ENCODE data around the gene HTR1E.
A peak's percentile ranks its signal among the peaks of the same experiment; 100 is the strongest.

Gene HTR1E

GRCh38 chr6:87027021-87027420, 89.7 kb downstream of the HTR1E start:
- no peak for DNase-seq
- in situ Hi-C loops (cut with HindIII; ENCODE audit: low pct_ligation_motif_present, low sequenced_read_pairs), result no loop called here
- Histone ChIP-seq H3K27me3 (replicated peaks) (no peaks in the 10 kb centered on the region), H3K27ac (no peak overlapping the region), H3K36me3 (replicated peaks) (no peaks in the 10 kb centered on the region), H3K4me3 (ENCODE audit: low read depth, low read length) (no peak overlapping the region)
- TF ChIP-seq CTCF (IDR thresholded peaks at IDR 0.05; ENCODE audit: low read depth, low read length, missing control alignments), result no peak

DNA sequence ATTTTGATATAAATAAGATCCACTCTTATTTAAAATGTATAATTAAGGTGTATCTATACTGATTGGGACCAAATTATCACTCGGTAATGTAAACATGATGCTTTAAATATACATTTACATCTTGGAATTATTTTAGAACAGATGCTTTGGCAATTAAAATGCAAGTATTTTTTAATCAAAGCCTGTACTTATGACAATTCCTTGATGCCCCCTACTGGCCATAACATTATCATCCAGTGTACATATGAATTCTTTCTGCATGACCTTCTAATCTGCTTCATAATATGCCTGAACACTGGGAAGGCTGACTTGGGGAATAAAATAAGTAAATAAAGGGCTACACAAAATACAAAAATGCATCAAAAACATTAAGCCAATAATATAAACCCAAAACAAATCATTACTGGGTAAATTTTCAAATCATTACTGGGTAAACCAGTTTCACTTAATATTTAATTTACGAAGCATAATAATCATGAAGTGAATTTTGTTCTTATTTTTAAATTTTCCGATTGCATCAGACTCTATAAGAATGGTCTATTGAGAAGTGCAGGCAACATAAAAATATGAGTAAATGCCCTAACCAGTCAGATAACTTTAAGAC, 92.5 kb downstream of the HTR1E start:
- Histone ChIP-seq H3K27ac (no peak overlapping the region), H3K36me3 (replicated peaks) (no peaks in the 10 kb centered on the region), H3K4me3 (ENCODE audit: low read depth, low read length) (no peak overlapping the region), H3K27me3 (replicated peaks) (no peaks in the 10 kb centered on the region)
- in situ Hi-C loops (cut with HindIII; ENCODE audit: low pct_ligation_motif_present, low sequenced_read_pairs), result no loop called here
- peak; percentile 49 for DNase-seq
- TF ChIP-seq CTCF (IDR thresholded peaks at IDR 0.05; ENCODE audit: low read depth, low read length, missing control alignments), result peak; percentile 56

DNA sequence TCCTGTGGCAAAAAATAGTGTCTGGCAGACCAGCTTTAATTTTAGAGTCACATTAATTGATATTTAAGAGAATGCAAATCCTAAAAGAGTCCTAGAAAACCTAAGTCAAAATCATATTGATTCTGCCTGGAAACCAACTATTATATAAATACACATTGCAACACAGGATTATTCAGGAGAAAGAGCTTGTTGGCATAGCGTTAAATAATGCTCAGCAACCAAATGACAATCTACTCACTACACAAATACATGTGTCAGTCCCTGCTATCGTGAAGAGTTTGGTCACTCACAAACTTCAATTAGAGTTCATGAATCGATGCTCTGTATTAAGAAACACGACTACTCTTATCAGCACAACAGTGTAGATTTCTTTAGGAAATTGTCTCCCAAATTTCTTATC, 103.4 kb downstream of the HTR1E start:
- no peak overlapping the region for H3K27ac ChIP-seq
- no peaks in the 10 kb centered on the region for H3K27me3 ChIP-seq (replicated peaks)
- no peak for DNase-seq
- in situ Hi-C loops (cut with HindIII; ENCODE audit: low pct_ligation_motif_present, low sequenced_read_pairs), result no loop called here
- no peaks in the 10 kb centered on the region for H3K36me3 ChIP-seq (replicated peaks)
- H3K4me3 ChIP-seq (ENCODE audit: low read depth, low read length), result no peak overlapping the region
- no peak for TF ChIP-seq CTCF (IDR thresholded peaks at IDR 0.05; ENCODE audit: low read depth, low read length, missing control alignments)

DNA sequence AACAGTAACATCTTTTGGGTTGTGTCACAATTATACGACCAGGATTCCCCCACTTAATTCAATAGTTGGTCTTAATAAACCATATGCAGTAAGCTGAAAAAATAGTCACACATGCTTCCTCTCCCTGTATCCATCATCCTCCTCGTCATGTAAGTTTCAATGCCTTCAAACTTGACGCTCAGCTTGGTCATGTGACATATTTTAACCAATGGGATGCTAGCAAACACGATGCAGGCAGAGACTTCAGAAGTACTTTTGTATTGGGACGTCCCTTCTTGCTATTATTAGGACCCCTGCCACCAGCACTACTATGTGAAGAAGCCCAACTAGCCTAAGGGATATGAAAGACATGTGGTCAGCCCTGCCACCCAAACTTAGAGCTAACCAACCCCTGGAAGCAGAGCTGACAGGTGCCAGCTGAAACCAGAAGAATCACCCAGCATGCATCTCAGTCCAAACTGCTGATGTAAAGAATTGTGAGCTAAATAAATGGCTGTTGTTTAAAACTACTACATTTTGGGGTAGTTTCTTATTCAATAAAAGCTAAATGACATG, 108.3 kb downstream of the HTR1E start:
- Histone ChIP-seq H3K27me3 (replicated peaks) (no peaks in the 10 kb centered on the region), H3K4me3 (ENCODE audit: low read depth, low read length) (no peak overlapping the region), H3K36me3 (replicated peaks) (no peaks in the 10 kb centered on the region), H3K27ac (no peak overlapping the region)
- DNase-seq, result no peak
- in situ Hi-C loops (cut with HindIII; ENCODE audit: low pct_ligation_motif_present, low sequenced_read_pairs), result no loop called here
- no peak for TF ChIP-seq CTCF (IDR thresholded peaks at IDR 0.05; ENCODE audit: low read depth, low read length, missing control alignments)

DNA sequence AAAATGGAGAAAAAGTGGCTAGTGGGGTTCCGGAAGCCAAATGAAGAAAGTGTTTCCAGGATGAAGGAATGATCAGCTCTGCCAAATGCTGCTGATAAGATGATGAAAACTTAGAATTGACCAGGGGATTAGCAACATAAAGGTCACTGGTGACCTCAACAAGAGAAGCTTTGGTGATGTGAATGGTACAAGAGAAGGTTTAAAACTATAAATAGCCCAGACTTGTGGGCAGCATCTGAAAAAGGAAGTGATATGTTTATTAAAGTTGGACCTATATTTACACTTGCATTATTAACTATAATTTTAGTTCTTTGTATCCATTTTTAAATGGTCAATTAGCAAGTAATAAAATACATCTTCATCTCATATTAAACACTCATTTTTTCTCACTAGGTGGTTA, 112.5 kb downstream of the HTR1E start:
- no peak overlapping the region for H3K4me3 ChIP-seq (ENCODE audit: low read depth, low read length)
- in situ Hi-C loops (cut with HindIII; ENCODE audit: low pct_ligation_motif_present, low sequenced_read_pairs), result no loop called here
- no peaks in the 10 kb centered on the region for H3K27me3 ChIP-seq (replicated peaks)
- no peak overlapping the region for H3K27ac ChIP-seq
- H3K36me3 ChIP-seq (replicated peaks), result no peaks in the 10 kb centered on the region
- DNase-seq, result no peak
- no peak for TF ChIP-seq CTCF (IDR thresholded peaks at IDR 0.05; ENCODE audit: low read depth, low read length, missing control alignments)

DNA sequence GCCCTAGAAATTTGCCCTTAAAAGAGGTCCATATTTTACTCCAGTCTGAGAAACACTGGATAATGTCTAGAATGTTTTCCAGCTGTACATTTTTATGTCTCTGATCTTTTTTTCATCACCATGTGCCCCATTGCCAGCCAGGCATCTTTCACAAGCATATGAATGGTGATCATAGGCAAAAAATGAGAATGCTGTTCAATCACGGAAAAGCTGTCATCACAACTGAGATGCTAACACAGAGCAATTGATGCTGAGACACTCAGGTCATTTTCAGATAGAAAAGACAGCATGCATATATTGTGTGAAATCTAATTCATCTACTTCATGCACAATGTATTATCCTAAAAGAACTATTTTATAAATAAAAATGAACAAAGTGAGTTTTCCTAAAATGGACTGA, 116.0 kb downstream of the HTR1E start:
- Histone ChIP-seq H3K27me3 (replicated peaks) (no peaks in the 10 kb centered on the region), H3K27ac (no peak overlapping the region), H3K4me3 (ENCODE audit: low read depth, low read length) (no peak overlapping the region), H3K36me3 (replicated peaks) (no peaks in the 10 kb centered on the region)
- no peak for DNase-seq
- in situ Hi-C loops (cut with HindIII; ENCODE audit: low pct_ligation_motif_present, low sequenced_read_pairs), result no loop called here
- no peak for TF ChIP-seq CTCF (IDR thresholded peaks at IDR 0.05; ENCODE audit: low read depth, low read length, missing control alignments)

All from brain microvascular endothelial cell (primary cell).